HG03558 (cell line): ENCODE measurements around the gene SAXO1.
A peak's percentile ranks its signal among the peaks of the same experiment; 100 is the strongest.
"Not testable (repeated sequence)": the region's sequence is repeated elsewhere in the genome, so short reads cannot be mapped to it uniquely, and the experiment has no call there.

Experiments
- ATAC-seq: cut with Tn5 transposase; IDR thresholded peaks from one replicate; pipeline ENCODE4 v1.9.1; 2021; ENCODE audit warnings: moderate number of reproducible peaks; ENCODE audit not compliant: unreplicated experiment; ENCODE audit errors: extremely low read depth

The SAXO1 gene, protein sequence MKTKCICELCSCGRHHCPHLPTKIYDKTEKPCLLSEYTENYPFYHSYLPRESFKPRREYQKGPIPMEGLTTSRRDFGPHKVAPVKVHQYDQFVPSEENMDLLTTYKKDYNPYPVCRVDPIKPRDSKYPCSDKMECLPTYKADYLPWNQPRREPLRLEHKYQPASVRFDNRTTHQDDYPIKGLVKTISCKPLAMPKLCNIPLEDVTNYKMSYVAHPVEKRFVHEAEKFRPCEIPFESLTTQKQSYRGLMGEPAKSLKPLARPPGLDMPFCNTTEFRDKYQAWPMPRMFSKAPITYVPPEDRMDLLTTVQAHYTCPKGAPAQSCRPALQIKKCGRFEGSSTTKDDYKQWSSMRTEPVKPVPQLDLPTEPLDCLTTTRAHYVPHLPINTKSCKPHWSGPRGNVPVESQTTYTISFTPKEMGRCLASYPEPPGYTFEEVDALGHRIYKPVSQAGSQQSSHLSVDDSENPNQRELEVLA

DNA sequence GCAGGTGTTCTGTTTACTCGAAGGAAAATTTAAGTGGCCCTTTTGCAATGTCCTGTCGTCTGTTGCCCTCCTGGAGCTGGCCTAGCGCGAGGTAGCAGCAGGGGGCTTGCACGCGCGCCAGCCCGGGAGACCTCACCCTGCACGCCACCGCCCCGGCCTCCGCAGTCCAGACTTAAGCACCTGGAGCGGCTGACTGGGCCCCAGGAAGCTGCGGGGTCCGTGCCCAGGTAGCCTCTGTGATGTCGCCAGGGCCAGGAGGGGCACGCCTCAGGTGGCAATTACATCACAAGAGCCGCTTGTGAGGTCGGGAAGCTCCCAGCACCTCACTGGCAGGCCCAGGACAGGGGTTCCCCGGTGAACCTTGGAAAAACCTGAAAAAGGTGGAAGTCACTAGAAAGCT, at the start of gene SAXO1:
Gene SAXO1, minus strand, starts transcription at position 195 of the 400 bp plus-strand sequence. CDS start 301 bp downstream, outside the sequence.
- no peak for ATAC-seq

DNA sequence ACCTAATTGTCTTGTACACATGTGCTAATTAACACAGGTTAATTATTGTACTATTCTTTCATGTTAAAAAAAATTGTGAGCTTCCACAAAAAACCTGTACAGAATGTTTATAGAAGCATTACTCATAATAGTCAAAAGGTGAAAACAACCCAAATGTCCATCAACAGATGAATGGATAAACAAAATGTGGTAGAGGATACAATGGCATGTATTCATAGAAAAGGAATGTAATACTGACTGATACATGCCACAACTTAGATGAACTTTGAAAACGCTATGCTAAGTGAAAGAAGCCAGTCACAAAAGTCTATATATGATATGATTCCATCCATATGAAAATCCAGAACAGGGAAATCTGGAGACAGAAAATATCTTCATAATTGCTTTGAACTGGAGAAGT, 41.8 kb upstream of the SAXO1 start:
- no peak for ATAC-seq

DNA sequence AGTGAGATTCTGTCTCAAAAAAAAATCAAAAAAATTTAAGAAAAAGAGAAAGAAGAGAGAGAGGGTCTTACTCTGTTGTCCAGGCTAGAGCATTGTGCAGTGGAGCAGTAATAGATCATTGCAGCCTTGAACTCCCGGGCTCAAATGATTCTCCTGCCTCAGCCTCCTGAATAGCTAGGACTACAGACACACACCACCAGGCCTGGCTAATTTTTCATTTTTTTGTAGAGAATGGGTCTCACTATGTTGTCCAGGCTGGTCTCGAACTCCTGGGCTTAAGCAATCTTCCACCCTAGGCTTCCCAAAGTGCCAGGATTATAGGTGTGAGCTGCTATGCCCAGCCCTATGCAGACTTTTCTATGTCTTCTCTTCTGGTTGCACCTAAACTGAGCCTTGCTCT, 41.2 kb upstream of the SAXO1 start:
- ATAC-seq: no peak

DNA sequence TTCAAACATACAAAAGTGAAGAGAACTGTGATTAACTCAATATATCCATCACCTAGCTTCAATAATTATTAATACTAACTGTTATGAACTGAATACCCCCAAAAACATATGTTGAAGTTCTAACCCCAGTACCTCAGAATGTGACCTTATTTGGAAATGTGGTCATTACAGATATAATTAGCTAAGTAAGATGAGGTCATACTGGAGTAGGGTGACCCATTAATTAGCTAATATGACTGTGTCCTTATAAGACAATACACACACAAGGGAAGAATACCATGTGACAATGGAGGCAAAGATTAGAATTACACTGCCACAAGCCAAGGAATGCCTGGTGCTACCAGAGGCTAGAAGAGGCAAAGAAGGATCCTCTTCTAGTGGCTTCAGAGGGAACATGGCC, 24.0 kb upstream of the SAXO1 start:
- ATAC-seq: no peak

DNA sequence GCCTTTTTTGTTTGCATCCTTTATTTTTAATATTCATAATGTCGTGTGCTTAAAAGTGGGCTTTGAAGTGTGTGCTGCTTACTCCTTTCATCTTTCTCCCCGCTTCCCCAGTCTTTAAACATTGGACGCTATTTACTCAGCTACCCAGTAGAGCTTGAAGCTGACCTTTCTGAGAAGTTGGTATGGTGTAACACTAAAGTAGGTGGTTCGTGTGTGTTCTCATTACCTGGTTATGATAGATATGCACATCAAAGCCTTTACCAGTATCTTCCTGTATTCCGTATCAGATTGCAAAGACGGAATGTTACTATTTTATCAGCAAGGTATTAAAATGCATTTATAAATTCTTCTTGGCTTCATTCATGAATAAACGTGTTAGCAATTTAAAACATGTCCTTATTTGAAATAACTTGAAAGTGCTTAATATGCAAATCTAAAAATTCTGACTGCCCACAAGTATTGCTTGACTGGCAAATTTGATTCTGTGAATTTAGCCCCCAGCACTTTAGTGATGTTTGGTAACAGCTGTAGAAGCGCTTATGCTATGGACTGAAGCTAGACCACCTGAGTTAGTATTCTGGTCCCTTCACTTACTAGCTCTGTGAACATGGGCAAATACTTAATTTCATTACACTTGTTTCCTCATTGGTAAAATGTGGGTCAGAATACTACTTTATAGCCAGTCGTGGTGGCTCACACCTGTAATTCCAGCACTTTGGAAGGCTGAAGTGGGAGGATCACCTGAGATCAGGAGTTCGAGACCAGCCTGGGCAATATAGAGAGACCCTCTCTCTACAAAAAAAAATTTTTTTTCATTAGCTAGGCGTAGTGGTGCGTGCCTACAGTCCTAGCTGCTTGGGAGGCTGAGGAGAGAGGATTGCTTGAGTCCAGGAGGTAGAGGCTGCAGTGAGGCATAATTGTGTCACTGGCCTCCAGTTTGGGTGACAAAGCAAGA, 17.9 kb upstream of the SAXO1 start:
- ATAC-seq: no peak

DNA sequence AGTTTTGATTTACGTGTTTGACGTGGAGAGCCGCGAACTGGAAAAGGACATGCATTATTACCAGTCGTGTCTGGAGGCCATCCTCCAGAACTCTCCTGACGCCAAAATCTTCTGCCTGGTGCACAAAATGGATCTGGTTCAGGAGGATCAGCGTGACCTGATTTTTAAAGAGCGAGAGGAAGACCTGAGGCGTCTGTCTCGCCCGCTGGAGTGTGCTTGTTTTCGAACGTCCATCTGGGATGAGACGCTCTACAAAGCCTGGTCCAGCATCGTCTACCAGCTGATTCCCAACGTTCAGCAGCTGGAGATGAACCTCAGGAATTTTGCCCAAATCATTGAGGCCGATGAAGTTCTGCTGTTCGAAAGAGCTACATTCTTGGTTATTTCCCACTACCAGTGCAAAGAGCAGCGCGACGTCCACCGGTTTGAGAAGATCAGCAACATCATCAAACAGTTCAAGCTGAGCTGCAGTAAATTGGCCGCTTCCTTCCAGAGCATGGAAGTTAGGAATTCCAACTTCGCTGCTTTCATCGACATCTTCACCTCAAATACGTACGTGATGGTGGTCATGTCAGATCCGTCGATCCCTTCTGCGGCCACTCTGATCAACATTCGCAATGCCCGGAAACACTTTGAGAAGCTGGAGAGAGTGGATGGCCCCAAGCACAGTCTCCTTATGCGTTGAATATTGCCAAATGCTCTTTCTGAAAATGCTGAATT, 17.1 kb upstream of the SAXO1 start:
- ATAC-seq: no peak

DNA sequence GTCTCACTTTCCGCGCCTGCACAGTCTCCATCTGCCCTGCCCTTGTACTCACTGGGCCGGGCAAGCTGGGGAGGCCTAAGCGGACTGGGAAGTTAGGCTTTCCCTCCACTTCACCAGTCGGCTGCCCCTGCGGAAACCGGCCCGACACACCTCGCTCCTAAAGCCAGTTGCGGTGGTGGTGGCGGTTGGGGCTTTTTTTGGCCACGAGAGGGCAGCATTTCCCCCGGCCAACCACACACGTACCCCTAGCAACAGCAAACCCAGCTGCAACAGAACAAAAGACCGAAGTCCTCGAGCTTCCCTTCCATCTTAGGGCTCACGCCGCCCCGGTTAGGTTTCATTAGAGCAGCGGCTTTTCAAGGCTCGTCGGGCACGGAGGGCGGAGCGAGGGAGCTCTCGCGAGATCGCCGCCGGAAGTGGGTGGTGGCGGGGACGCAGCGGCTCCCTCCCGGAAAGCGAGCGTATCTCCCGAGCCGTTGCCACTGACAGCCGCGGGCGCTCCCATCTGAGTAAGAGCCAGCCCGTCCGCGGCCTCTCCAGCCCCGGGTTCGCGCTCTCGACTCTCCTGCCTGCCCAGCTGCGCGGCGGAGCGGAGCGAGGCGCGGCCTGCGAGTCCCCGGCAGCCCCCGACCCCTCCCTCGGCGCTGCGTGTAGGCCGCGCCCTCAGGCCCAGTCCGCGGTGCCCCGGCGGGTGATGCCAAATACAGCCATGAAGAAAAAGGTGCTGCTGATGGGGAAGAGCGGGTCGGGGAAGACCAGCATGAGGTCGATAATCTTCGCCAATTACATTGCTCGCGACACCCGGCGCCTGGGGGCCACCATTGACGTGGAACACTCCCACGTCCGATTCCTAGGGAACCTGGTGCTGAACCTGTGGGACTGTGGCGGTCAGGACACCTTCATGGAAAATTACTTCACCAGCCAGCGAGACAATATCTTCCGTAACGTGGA, 16.2 kb upstream of the SAXO1 start, which contains the start of gene RRAGA:
Gene RRAGA, plus strand, starts transcription at position 462 of the 951 bp plus-strand sequence. Its CDS starts 233 bp downstream, at position 695.
- ATAC-seq: peak; percentile 92

DNA sequence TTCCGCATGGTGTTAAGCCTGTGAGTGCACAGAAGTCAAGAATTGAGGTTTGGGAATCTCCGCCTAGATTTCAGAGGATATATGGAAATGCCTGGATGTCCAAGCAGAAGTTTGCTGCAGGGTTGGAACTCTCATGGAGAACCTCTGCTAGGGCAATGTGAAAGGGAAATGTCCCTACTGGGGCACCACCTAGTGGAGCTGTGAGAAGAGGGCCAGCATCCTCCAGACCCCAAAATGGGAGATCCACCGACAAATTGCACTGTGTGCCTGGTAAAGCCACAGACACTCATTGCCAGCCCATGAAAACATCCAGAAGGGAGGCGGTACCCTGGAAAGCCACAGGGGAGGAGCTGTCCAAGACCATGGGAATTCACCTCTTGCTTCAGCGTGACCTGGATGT, 3.6 kb upstream of the SAXO1 start:
- ATAC-seq: no peak

DNA sequence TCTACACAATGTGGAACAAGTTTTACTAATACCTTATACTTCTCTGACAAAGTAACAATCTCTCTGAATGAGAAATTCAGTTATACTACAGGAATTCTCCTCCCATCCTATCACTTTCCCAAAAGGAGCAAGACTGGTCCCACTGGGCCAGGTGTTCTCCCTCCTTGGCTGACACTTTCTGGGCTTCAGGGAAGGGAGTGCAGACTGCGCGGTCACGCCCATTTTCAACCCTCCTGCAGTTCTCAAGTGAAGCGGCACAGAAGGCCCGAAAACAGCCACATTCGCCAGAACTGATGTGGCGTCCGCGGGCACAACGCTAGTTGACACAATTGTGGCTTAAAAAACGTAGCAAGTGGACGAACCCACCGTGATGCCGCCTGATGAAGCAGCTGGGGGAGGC, 603 bp downstream of the SAXO1 start:
- ATAC-seq: no peak

DNA sequence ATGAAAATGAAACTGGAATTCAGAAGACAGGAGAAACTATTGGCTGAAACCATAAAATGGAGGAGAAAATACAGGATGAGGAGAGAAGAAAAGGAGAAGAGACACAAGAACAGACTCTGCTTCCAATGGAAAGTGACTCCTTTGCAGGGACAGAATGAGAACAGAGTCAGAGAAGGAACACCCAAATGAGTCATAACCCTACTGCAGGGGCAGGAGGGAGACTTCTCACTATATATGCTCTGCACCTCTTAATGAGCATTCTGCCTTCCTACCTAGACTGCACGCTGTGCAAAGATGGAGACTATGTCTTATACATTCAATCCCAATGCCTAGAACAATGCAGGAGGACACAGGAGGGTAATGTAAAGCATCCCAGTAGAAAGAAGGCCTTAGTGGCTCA, 2.1 kb downstream of the SAXO1 start:
- ATAC-seq: peak; percentile 70

DNA sequence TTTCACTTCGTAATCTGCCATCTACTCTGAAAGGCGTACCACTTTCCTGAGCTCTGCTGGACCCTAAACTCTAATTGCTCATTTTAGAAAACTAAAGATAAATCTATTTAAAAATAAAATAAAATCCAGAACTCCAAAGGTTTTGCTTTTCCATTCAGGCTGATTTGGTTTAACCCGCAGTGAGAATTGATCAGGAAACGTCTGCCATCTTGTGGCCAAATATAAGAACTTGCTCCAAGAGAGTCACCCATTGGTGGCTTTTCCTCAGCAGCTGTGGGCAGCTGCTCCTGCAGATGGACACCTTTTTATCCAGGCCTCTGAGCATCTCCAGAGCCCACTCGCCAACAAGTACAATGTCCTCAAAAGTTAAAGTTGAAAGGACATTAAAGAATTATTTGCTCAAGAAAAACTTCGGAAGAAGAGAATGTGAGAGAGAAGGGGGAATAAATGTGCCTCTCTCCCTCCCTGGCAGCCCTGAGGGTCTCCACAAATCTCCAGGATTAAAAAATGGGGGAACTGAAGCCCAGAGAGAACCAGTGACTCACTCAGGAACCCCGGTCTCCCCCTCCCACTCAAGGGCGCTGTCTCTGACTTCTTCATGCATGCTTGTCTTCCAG, 4.1 kb downstream of the SAXO1 start:
- no peak for ATAC-seq

DNA sequence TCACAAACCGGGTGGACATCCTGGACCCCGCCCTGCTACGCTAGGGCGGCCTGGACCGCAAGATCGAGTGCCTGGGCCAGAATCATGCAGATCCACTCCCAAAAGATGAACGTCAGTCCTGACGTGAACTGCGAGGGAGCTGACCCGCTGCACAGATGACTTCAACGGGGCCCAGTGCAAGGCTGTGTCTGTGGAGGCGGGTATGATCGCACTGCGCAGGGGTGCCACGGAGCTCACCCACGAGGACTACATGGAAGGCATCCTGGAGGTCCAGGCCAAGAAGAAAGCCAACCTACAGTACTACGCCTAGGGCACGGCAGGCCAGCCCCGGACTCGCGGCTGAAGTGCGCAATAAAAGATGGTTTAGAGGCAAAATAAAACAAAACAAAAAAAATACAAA, 5.2 kb downstream of the SAXO1 start:
- ATAC-seq: no peak

DNA sequence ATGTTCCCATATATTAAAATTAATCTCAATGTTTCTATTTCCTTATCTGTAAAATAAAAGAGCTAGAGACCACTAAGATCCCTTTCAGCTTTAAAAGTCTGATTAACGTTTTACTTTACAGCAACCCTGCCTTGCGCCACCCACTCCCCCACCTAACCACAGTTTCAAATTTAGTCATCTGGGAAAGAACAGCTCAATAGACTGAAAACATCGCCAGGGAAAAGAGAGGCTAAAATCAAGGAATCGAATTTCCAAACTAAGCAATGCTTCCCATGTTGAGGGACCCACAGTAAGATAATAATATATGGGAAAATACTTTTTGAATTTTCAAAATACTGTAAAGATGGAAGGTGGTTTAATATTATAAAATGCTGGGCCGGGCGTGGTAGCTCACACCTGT, 6.6 kb downstream of the SAXO1 start:
- ATAC-seq: no peak

DNA sequence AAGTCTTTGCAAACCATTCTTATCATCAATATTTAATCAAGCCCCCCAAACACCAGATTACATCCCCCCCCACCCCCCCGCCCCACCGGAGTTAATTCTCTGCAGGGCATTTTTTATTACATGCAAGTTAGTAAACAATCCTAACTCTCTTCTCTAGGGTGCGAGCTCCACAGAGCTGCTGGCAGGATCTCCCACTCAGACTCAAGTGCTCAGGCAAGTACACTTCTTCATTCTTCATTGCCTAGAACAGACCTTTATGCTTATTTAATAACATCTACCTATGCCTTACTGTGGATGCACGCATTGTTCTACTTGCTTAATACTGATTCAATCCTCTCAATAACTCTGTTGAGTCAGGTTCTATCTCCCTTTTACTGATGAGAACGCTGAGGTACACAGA, 9.9 kb downstream of the SAXO1 start:
- ATAC-seq: no peak

DNA sequence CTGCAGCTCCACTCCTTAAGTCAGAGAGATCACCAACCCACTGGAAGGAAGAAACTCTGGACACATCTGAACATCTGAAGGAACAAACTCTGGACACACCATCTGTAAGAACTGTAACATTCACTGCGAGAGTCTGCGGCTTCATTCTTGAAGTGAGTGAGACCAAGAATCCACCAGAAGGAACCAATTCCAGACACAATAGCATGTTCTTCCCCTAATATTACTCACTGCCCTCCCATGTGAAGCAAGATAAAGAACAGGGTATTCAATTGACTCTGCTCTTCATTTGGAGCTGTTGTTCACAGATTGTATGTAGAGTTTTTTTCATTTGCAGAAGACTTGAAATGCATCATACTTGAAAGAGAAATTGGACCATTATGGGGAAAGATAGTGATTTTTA, 10.8 kb downstream of the SAXO1 start:
- no peak for ATAC-seq

DNA sequence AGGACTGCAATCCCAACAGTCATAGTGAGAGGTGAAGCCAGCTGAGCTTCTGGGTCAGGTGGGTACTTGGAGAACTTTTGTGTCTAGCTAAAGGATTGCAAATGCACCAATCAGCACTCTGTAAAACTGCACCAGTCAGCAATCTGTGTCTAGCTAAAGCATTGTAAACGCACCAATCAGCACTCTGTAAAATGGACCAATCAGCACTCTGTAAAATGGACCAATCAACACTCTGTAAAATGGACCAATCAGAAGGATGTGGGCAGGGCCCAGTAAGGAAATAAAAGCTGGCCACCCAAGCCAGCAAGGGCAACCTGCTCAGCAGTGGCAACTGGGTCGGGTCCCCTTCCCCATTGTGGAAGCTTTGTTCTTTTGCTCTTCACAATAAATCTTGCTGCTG, 11.4 kb downstream of the SAXO1 start:
- not testable (repeated sequence) for ATAC-seq

DNA sequence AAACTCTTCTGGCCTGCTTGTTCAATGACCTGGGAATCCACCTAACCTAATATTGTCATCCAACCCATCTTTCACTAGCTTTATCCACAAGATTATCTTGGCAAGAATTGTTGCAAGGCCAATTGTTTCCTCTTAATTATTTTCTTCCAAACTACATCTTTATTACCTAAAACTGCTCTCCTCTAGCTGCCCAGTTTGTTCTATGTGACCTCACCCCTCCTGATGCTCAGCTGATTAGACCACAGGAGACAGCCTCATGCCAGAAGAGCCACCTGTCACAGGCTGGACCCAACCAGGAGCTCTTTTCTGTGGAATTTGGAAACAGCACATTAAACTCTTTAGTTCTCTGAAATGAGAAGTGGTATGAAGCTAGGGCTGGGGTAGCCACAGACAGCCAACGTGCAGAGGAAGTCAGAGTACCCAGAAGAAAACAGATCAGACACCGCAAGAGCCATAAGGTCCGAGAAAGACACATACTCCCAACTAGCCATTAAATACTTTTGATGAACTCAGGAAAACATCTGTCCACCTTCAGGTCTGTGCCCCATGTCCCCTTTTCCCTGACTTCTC, 12.0 kb downstream of the SAXO1 start:
- no peak for ATAC-seq

DNA sequence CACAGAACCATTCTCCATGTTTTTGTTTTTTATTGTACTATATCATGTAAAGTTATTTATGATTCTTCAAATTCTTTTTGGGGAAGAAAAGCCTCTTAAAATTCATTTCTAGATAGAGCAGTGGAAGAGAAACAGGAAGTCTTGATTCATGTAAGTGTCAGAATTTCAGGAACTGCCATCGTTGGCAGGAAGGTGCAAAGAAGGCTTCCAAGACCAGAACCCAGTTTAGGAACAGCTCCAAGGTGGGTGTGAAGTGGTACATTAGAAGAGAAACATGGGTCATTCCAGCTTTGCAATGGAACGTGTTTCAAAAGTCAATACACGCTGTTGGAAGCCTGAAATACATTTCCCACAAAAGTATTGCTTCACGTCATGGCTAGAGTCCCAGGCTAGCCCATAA, 14.8 kb downstream of the SAXO1 start:
- no peak for ATAC-seq
